22Rv1 (cell line): Measurements from ENCODE around the gene B3GALNT1.

Experiments used
- ZFX ChIP-seq: fragments of 450-650 bp; IDR thresholded peaks from 2 replicates; pipeline ENCODE4 v1.6.1; 2017; ENCODE audit warnings: antibody characterized with exemption, borderline replicate concordance
- TF ChIP-seq, protein P1 (sequence below): fragments of 450-650 bp; IDR thresholded peaks from 2 replicates; pipeline ENCODE4 v1.5.1; 2017; ENCODE audit warnings: mild to moderate bottlenecking

DNA sequence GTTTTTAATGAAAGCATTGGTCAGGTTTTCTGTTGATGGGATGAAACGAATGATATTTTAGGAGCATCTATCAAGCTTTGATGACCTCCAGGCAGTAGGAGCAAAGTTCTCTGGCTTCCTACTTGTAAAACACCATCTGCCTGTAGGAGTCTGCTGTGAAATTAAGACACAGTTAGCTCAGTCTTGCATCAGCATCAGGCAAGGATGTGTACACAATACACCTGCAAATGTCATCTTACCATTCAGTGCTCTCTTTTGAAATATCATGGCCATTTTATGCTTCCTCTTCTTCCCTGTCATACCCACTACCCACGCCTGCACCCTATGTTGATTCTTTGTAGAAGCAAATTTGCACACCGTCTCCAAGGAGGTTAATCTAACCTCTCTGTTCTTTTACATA, 38.2 kb downstream of the B3GALNT1 start:
- TF ChIP-seq, protein P1, sequence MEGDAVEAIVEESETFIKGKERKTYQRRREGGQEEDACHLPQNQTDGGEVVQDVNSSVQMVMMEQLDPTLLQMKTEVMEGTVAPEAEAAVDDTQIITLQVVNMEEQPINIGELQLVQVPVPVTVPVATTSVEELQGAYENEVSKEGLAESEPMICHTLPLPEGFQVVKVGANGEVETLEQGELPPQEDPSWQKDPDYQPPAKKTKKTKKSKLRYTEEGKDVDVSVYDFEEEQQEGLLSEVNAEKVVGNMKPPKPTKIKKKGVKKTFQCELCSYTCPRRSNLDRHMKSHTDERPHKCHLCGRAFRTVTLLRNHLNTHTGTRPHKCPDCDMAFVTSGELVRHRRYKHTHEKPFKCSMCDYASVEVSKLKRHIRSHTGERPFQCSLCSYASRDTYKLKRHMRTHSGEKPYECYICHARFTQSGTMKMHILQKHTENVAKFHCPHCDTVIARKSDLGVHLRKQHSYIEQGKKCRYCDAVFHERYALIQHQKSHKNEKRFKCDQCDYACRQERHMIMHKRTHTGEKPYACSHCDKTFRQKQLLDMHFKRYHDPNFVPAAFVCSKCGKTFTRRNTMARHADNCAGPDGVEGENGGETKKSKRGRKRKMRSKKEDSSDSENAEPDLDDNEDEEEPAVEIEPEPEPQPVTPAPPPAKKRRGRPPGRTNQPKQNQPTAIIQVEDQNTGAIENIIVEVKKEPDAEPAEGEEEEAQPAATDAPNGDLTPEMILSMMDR, result no peak
- no peak for TF ChIP-seq ZFX
